ENCODE data around the gene ZNF24.

The ZNF24 gene

DNA sequence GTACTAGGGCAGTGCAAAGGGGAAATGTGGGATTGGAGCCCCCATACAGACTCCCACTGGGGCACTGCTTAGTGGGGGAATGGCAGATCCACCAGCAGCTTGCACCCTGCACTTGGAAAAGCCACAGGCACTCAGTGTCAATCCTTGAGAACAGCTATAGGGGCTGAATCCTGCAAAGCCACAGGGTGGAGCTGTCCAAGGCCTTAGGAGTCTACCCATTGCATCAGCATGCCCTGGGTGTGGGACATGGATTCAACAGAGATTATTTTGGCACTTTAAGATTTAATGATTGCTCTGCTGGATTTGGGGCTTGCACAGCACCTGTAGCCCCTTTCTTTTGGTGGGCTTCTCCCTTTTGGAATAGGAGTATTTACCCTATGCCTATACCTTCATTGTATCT, 8.6 kb upstream of the ZNF24 start:
- no peak for DNase-seq

DNA sequence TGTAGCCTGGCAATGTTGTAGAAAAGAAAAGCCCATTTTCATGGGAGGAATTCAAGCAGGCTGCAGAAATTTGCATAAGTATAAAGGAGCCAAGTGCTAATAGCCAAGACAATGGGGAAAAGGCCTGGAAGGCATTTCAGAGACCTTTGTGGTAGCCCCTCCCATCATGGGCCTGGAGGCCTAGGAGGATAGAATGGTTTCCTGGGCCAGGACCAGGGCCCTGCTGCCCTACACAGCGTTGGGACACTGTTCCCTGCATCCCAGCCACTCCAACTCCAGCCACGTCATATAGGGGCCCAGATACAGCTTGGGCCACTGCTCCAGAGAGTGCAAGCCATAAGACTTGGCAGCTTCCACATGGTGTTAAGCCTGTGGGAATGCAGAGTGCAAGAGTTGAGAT, 8.1 kb upstream of the ZNF24 start:
- DNase-seq = no peak

DNA sequence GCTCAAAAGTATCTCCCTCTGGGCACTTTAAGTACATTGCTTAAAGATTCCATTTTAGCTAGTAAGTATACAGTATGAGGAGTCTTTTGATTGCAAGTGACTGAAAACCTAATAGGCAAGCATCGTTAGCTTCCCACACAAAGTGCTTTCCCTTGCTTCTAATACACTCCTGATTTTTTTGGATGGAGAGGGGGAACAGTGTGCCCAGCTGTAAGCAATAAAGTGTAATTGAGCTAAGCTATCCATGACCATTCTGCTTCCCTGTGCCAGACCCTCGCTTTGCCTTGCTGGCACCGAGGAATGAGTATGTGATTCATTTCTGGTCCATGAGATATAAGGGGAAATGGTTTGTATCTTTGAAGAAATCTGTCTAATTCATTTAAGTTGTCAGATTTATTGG, 3.8 kb upstream of the ZNF24 start:
- DNase-seq = no peak

DNA sequence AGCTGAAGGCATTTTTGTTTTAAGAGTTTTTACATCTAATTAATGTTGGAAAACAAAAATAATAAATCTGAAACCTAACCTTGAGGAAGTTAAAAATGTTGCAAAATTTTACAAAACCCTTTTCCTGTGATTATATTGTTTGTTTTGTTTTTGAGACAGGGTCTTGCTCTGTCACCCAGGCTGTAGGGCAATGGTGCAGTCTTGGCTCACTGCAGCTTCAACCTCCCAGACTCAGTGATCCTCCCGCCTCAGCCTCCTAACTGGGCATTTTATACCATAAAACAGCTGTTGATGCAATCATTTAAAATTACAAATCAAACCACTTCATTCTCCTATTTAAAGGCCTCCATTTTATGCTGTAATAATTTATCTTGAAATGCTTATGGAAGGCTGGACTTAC, 1.7 kb upstream of the ZNF24 start:
- no peak for DNase-seq

DNA sequence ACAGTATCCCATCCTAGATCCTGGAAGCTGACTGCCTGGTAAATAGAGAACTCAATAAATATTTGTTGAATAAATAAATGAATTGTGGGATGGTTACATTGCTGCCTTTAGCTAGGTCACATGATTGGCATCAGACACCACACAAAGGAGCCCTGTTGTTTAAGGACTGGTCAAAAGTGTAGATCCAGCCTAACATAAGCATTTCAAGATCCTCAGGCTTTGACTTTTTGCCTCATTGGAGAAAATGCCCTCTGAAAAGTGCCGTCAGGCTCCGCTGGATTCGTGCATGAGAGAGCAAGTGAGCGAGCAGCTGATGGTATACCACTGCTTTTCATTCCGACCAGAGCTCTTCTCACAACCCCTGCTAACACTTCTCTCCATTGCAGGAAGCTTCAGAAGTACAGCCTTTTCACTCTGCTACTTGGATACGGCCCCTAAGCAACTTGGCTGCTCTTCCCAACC, 1.3 kb upstream of the ZNF24 start:
- DNase-seq = no peak

- DNase-seq = no peak
These were observed 678 bp upstream of the ZNF24 start for GRCh38 chr18:35344736-35345459.

DNA sequence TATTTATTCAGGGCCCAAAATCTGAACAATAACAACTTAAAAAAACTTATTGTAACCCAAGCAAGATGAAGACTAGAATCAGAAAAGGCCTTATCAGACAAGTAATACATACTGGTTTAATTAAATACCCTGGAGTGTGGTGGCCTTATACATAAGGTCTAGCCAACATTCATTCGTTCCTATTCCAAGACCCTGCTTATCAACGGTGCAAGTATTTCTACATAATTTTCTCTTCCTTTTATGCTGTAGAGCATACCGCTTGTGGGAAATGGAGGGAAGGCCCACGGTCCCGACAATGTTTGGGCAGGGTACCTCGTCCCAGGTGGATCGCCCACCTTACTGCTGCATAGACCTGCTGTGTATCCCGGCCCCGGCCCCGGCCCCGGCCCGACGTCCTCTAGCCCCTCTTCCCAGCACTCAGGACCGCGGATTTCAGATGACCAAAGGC, 708 bp downstream of the ZNF24 start:
- no peak for DNase-seq

- no peak for DNase-seq
These were observed 6.9 kb downstream of the ZNF24 start for GRCh38 chr18:35337286-35337685.

GRCh38 chr18:35335866-35336265, 8.4 kb downstream of the ZNF24 start:
- no peak for DNase-seq

DNA sequence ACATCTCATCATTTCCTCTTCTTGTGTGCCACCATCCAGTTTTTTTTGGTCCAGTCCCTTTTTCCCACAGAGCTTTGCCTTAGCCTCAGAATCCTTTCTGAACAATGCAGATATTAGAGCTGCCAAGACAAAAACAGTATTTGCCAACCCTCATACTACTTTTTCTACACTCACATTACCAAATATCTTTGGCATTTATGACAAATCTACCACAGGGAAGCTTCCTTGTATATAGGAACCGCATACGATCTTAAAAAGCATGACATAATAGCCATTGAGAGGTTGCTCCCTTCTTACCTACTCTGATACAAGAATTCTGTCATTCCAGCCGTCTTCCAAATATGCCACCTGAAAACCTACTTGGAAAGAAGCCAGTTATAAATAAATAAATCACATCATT, 9.4 kb downstream of the ZNF24 start:
- DNase-seq = no peak

DNA sequence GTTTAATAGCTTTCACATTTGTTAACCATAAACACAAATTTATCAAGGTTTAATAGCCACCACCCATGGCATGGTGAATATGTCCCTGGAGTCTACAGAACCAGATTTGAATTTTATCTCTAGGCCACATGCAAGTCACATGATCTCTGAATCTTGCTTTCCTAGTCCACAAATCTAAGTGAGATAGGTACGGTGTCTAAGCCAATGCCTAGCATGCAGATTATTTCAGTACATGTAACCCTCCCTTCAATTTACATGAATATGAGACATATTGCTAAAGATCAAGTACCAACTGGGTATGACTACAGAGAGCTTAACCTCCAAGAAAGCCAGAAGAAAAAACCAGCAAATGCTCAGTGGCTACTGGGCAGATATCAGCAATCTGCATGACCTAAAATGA, 10.0 kb downstream of the ZNF24 start:
- no peak for DNase-seq

- DNase-seq = no peak
These were observed 12.7 kb downstream of the ZNF24 start for GRCh38 chr18:35331367-35332087.

DNA sequence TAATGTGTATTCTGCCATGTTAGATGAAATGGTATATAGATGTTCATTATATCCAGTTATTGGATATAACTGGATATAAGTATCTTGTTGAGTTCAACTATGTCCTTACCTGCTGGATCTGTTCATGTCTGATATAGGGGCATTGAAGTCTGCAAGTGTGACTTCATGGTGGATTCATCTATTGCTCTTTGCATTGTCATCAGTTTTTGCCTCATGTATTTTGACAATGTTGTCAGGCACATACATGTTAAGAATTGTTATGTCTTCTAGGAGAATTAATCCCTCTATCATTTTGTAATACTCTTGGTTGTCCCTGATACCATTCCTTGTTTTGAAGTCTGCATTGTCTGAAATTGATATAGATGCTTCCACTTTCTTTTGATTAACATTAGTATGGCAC, 15.4 kb downstream of the ZNF24 start:
- DNase-seq = no peak

GRCh38 chr18:35326695-35327387, 17.4 kb downstream of the ZNF24 start:
- no peak for DNase-seq

GRCh38 chr18:35324926-35325655, 19.1 kb downstream of the ZNF24 start:
- DNase-seq = no peak

- DNase-seq = no peak
These were observed 21.4 kb downstream of the ZNF24 start for GRCh38 chr18:35322486-35323458.

DNA sequence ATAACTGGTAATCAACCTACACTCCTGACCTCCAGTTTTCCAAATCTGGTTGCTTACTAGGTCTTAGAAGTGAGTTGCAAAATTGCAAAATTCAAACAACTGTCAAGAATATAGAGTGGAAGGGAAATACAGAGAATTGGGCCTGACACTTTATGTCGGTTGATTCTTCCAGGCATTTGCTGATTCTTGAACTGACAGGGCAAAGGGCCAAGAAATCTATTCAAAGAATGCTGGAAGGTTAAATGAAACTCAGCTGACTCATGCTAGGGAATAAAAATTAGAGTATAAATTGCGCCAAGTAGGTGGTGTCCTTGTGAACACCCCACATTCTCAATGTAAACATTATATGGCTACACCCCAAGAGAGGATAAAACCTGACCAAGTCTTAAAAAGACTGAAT, 32.7 kb downstream of the ZNF24 start:
- DNase-seq = no peak

DNA sequence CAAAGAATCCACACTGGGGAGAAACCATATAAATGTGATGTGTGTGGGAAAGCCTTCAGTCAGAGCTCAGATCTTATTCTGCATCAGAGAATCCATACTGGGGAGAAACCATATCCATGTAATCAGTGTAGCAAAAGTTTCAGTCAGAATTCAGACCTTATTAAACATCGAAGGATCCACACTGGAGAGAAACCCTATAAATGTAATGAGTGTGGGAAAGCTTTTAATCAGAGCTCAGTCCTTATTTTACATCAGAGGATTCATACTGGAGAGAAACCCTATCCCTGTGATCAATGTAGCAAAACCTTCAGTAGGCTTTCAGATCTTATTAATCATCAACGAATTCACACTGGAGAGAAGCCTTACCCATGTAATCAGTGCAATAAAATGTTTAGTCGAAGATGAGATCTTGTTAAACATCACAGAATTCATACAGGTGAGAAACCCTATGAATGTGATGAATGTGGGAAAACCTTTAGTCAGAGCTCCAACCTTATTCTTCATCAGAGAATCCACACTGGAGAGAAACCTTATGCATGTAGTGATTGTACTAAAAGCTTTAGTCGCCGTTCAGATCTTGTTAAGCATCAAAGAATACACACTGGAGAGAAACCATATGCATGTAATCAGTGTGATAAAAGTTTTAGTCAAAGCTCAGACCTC, 37.5 kb downstream of the ZNF24 start:
- DNase-seq = no peak

GRCh38 chr18:35303610-35304009, 40.6 kb downstream of the ZNF24 start:
- DNase-seq = no peak

DNA sequence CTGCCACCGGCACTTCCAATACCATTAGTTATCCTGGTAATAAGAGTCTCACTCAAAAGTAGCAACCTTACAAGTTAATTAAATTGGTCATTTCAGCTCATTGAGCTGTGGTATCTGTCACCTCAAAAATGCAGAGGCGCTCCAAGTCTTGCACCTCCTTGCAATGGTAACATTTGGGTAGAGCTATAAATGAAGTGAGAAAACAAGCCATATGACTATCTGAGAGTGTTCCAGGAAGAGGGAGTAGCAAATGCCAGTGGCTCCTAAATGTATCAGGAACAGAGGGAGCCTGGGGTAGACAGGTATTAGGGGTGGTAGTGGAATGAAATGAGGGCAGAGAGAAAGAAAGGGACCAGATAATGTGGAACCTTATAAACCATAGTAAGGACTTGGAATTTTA, 48.2 kb downstream of the ZNF24 start:
- no peak for DNase-seq

GRCh38 chr18:35291166-35291565, 53.1 kb downstream of the ZNF24 start:
- no peak for DNase-seq
